Astrocyte (in vitro differentiated cells and primary cell): Measurements from ENCODE around the gene ATXN1. TPM values are rescaled to one million over a fixed set of nuclear protein-coding genes. Genes with fewer than 3 reads are reported as not detected.

Source experiments
- DNase-seq: peaks from one replicate; pipeline ENCODE4 v3.0.0-alpha.2; 2010; ENCODE audit warnings: low read depth
- FAIRE-seq: peaks from 2 replicates; lab custom pipeline; 2011; peaks lifted over from hg19 to GRCh38; lab: Jason Lieb, UNC
- H2AFZ ChIP-seq: 2 replicates; pipeline ENCODE4 v1.6.0; 2012; ENCODE audit warnings: low read depth, low read length, inconsistent platforms
- H3K27ac ChIP-seq: 2 replicates; pipeline ENCODE4 v1.5.1; 2011; ENCODE audit warnings: low read depth, low read length, inconsistent platforms
- H3K27me3 ChIP-seq: 2 replicates; pipeline ENCODE4 v1.6.0; 2011; ENCODE audit warnings: low read length, inconsistent platforms; ENCODE audit not compliant: insufficient read depth
- H3K36me3 ChIP-seq: 2 replicates; pipeline ENCODE4 v1.5.1; 2011; ENCODE audit warnings: low read length, inconsistent platforms; ENCODE audit not compliant: insufficient read depth
- H3K4me1 ChIP-seq: 2 replicates; pipeline ENCODE4 v1.5.1; 2011; ENCODE audit warnings: low read length, inconsistent platforms; ENCODE audit not compliant: insufficient read depth
- H3K4me2 ChIP-seq: 2 replicates; pipeline ENCODE4 v1.6.0; 2012; ENCODE audit warnings: low read length, inconsistent platforms
- H3K4me3 ChIP-seq: 2 replicates; pipeline ENCODE4 v1.5.1; 2011; ENCODE audit warnings: low read depth, mild to moderate bottlenecking, low read length, inconsistent platforms; ENCODE audit not compliant: insufficient read depth
- H3K79me2 ChIP-seq: 2 replicates; pipeline ENCODE4 v1.6.0; 2012; ENCODE audit warnings: mild to moderate bottlenecking, low read length, inconsistent platforms; ENCODE audit not compliant: insufficient read depth
- H3K9ac ChIP-seq: 2 replicates; pipeline ENCODE4 v1.6.0; 2012; ENCODE audit warnings: mild to moderate bottlenecking, low read length, inconsistent platforms
- H3K9me3 ChIP-seq: 2 replicates; pipeline ENCODE4 v1.5.1; 2012; ENCODE audit warnings: low read depth, mild to moderate bottlenecking, low read length, inconsistent platforms; ENCODE audit not compliant: insufficient read depth
- H4K20me1 ChIP-seq: 2 replicates; pipeline ENCODE4 v1.6.0; 2012; ENCODE audit warnings: low read length, inconsistent platforms; ENCODE audit not compliant: insufficient read depth
- H3K27ac Mint-ChIP-seq: one replicate; pipeline ENCODE4 v1.8.0; 2021; ENCODE audit warnings: mild to moderate bottlenecking, mixed read lengths; ENCODE audit not compliant: unreplicated experiment
- H3K27me3 Mint-ChIP-seq: one replicate; pipeline ENCODE4 v1.8.0; 2021; ENCODE audit warnings: low read depth, mixed read lengths; ENCODE audit not compliant: unreplicated experiment
- H3K36me3 Mint-ChIP-seq: one replicate; pipeline ENCODE4 v1.8.0; 2021; ENCODE audit warnings: low read depth, mixed read lengths; ENCODE audit not compliant: unreplicated experiment
- H3K4me1 Mint-ChIP-seq: one replicate; pipeline ENCODE4 v1.8.0; 2021; ENCODE audit warnings: low read depth, mixed read lengths; ENCODE audit not compliant: unreplicated experiment
- H3K4me3 Mint-ChIP-seq: one replicate; pipeline ENCODE4 v1.8.0; 2021; ENCODE audit warnings: mild to moderate bottlenecking, moderate library complexity, mixed read lengths; ENCODE audit not compliant: unreplicated experiment
- H3K9me3 Mint-ChIP-seq: one replicate; pipeline ENCODE4 v1.8.0; 2021; ENCODE audit warnings: mild to moderate bottlenecking, mixed read lengths; ENCODE audit not compliant: unreplicated experiment
- EZH2 ChIP-seq: IDR thresholded peaks from 2 replicates; pipeline ENCODE4 v1.6.1; 2012; ENCODE audit warnings: mild to moderate bottlenecking, low read length, inconsistent platforms; ENCODE audit not compliant: insufficient read depth
- total RNA-seq: library from RNA; stranded (reverse); gene quantifications from 2 replicates; pipeline ENCODE4 v1.2.1, GENCODE V29; 2021
- TF ChIP-seq, protein P1 (sequence below): IDR thresholded peaks from 2 replicates; pipeline ENCODE4 v1.5.1; 2011; ENCODE audit warnings: low read depth, mild to moderate bottlenecking, inconsistent platforms, low read length, moderate library complexity; ENCODE audit not compliant: insufficient read depth

ATXN1 gene
- total RNA-seq, 1 donor from 2014 or later = 70.9 TPM

DNA sequence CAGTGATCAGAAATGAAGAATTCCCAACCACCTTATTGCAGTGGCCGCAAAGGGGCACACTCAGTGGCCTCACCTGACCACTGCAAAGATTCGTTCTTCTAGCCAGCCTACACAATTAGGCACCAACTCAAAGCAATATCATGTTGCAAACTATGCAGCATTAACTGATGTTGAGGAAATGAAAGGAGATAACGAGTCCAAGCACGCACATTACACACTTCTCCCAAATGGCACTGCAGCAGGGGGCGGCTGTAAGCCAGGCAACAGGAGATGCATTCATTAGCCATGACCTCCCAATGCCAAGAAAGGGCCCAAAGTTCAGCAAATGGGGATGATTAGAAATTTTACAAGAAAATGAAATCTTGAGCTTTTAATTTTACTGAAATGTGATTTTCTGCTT, 39.3 kb downstream of the ATXN1 start:
- Histone ChIP-seq H3K79me2 (peaks cover 77% of the 10 kb centered on the region), H3K4me1 (peaks cover 60% of the 10 kb centered on the region), H3K27ac (no peak overlapping the region), H3K4me2 (peak overlapping the region; percentile 16), H3K9ac (no peak overlapping the region), H4K20me1 (peaks cover 4% of the 10 kb centered on the region), H3K36me3 (no peaks in the 10 kb centered on the region), H3K4me3 (no peak overlapping the region), H3K27me3 (no peaks in the 10 kb centered on the region), H3K9me3 (no peaks in the 10 kb centered on the region), H2AFZ (no peak overlapping the region)
- no peaks in the 10 kb centered on the region for H3K27me3 Mint-ChIP-seq
- TF ChIP-seq, protein P1, sequence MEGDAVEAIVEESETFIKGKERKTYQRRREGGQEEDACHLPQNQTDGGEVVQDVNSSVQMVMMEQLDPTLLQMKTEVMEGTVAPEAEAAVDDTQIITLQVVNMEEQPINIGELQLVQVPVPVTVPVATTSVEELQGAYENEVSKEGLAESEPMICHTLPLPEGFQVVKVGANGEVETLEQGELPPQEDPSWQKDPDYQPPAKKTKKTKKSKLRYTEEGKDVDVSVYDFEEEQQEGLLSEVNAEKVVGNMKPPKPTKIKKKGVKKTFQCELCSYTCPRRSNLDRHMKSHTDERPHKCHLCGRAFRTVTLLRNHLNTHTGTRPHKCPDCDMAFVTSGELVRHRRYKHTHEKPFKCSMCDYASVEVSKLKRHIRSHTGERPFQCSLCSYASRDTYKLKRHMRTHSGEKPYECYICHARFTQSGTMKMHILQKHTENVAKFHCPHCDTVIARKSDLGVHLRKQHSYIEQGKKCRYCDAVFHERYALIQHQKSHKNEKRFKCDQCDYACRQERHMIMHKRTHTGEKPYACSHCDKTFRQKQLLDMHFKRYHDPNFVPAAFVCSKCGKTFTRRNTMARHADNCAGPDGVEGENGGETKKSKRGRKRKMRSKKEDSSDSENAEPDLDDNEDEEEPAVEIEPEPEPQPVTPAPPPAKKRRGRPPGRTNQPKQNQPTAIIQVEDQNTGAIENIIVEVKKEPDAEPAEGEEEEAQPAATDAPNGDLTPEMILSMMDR = no peak
- TF ChIP-seq EZH2 = no peak
- no peak for DNase-seq
- H3K4me1 Mint-ChIP-seq = peaks cover 72% of the 10 kb centered on the region
- peaks cover 9% of the 10 kb centered on the region for H3K36me3 Mint-ChIP-seq
- peak overlapping the region; percentile 95 for H3K27ac Mint-ChIP-seq
- H3K4me3 Mint-ChIP-seq = no peak overlapping the region
- H3K9me3 Mint-ChIP-seq = no peaks in the 10 kb centered on the region
- FAIRE-seq = no peak

DNA sequence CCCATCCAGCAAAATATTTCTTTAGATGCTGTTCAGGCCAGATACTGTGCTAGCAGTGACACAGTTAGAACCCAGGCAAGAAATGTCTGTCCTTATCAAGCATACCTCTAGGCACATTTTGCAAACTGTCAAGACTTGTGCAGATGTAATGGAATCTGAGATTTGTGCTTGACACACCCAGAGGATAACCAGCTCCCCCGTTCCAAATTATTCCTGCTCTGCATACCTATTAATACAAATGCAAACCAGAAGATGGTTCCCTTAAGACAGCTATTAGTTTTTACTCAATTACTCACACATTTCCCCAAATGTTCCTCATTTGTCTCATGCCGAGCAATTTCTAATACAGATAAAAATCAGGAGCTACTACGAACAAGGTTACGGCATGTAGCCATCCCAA, 40.4 kb downstream of the ATXN1 start:
- Mint-ChIP-seq H3K4me1 (peaks cover 63% of the 10 kb centered on the region), H3K36me3 (peaks cover 18% of the 10 kb centered on the region), H3K4me3 (no peak overlapping the region), H3K9me3 (no peaks in the 10 kb centered on the region), H3K27ac (no peak overlapping the region), H3K27me3 (no peaks in the 10 kb centered on the region)
- DNase-seq (no peak), FAIRE-seq (no peak)
- Histone ChIP-seq H3K9ac (no peak overlapping the region), H3K4me1 (peaks cover 50% of the 10 kb centered on the region), H3K27ac (no peak overlapping the region), H2AFZ (no peak overlapping the region), H4K20me1 (peaks cover 4% of the 10 kb centered on the region), H3K4me2 (no peak overlapping the region), H3K9me3 (no peaks in the 10 kb centered on the region), H3K79me2 (peaks cover 86% of the 10 kb centered on the region), H3K4me3 (no peak overlapping the region), H3K36me3 (no peaks in the 10 kb centered on the region), H3K27me3 (no peaks in the 10 kb centered on the region)
- TF ChIP-seq EZH2 = no peak
- TF ChIP-seq, protein P1 = no peak

DNA sequence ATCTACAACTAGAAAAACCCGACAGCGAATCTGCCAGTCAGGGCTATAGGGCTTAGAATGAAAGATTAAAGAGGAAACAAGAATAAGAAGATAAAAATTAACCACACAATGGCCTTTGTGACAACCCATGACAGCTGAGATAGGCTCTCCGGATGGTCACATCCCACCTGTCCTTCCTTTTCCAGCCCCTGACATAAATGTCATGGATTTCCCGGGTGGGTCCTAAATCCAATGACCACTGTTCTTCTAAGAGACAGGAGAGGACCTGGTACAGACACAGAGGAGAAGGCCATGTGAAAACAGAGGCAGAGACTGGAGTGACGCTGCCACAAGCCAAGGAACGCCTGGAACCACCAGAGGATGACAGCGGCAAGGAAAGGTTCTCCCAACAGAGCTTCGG, 41.8 kb downstream of the ATXN1 start:
- H3K27me3 Mint-ChIP-seq = no peaks in the 10 kb centered on the region
- Histone ChIP-seq H3K27me3 (no peaks in the 10 kb centered on the region), H3K4me3 (no peak overlapping the region), H3K79me2 (peaks cover 94% of the 10 kb centered on the region), H3K36me3 (no peaks in the 10 kb centered on the region), H2AFZ (no peak overlapping the region), H4K20me1 (peaks cover 4% of the 10 kb centered on the region), H3K27ac (no peak overlapping the region), H3K9ac (no peak overlapping the region), H3K4me2 (no peak overlapping the region), H3K4me1 (peaks cover 36% of the 10 kb centered on the region), H3K9me3 (no peaks in the 10 kb centered on the region)
- H3K4me1 Mint-ChIP-seq = peaks cover 50% of the 10 kb centered on the region
- TF ChIP-seq, protein P1 = no peak
- FAIRE-seq (no peak), DNase-seq (no peak)
- peaks cover 22% of the 10 kb centered on the region for H3K36me3 Mint-ChIP-seq
- no peaks in the 10 kb centered on the region for H3K9me3 Mint-ChIP-seq
- H3K4me3 Mint-ChIP-seq = no peak overlapping the region
- H3K27ac Mint-ChIP-seq = no peak overlapping the region
